Omental fat pad (tissue), 4 donors: Measurements from ENCODE around the gene PPP2R2D. TPM values are rescaled to one million over a fixed set of nuclear protein-coding genes. Genes with fewer than 3 reads are reported as not detected.

Experiments used
- ATAC-seq: fragments of 150-250 bp; one replicate; pipeline ENCODE4 v1.9.1; 2016; ENCODE audit warnings: mild to moderate bottlenecking, moderate library complexity; ENCODE audit not compliant: low FRiP score
- DNase-seq: peaks from one replicate; pipeline ENCODE4 v3.0.0-alpha.2; 2019; ENCODE audit warnings: low spot score
- total RNA-seq, 4 donors: library from RNA; depleted of rRNA; stranded (reverse); fragments of >200 nt; gene quantifications; one replicate each; pipeline ENCODE4 v1.1.0, GENCODE V29; 2016
- TF ChIP-seq, protein P1 (sequence below), 3 donors: fragments of 450-650 bp; IDR thresholded peaks; one replicate each; pipeline ENCODE4 v1.5.1; 2016 to 2017; ENCODE audit warnings: antibody characterized with exemption in 3 of 3, mild to moderate bottlenecking in 3 of 3, moderate library complexity in 2 of 3

The PPP2R2D gene
- total RNA-seq, 4 donors from 2014 or later: 25.0 to 33.7 (median 28.7) TPM

DNA sequence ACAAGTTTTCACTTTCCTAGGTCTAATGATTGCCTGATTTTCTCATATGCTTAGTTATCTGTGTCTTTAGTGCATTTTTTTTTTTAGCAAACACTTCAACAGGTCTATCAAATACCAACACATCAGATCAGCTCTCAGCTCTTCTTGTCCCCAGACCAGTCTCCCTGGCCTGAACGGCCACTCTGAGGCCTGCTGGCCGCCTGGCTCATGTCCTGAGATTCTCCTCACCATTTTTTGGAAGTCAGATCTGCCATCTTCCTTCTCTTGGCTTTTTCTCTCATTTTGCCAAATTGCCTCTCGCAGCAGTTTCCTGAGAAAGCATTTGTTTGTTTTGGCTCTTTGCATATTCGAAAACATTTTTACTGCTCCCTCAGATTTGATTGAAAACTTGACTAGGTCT is 29.3 kb downstream of the PPP2R2D start:
- DNase-seq (no peak), ATAC-seq (no peak)
- TF ChIP-seq, protein P1, sequence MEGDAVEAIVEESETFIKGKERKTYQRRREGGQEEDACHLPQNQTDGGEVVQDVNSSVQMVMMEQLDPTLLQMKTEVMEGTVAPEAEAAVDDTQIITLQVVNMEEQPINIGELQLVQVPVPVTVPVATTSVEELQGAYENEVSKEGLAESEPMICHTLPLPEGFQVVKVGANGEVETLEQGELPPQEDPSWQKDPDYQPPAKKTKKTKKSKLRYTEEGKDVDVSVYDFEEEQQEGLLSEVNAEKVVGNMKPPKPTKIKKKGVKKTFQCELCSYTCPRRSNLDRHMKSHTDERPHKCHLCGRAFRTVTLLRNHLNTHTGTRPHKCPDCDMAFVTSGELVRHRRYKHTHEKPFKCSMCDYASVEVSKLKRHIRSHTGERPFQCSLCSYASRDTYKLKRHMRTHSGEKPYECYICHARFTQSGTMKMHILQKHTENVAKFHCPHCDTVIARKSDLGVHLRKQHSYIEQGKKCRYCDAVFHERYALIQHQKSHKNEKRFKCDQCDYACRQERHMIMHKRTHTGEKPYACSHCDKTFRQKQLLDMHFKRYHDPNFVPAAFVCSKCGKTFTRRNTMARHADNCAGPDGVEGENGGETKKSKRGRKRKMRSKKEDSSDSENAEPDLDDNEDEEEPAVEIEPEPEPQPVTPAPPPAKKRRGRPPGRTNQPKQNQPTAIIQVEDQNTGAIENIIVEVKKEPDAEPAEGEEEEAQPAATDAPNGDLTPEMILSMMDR (IDR thresholded peaks at IDR 0.05): no peak

DNA sequence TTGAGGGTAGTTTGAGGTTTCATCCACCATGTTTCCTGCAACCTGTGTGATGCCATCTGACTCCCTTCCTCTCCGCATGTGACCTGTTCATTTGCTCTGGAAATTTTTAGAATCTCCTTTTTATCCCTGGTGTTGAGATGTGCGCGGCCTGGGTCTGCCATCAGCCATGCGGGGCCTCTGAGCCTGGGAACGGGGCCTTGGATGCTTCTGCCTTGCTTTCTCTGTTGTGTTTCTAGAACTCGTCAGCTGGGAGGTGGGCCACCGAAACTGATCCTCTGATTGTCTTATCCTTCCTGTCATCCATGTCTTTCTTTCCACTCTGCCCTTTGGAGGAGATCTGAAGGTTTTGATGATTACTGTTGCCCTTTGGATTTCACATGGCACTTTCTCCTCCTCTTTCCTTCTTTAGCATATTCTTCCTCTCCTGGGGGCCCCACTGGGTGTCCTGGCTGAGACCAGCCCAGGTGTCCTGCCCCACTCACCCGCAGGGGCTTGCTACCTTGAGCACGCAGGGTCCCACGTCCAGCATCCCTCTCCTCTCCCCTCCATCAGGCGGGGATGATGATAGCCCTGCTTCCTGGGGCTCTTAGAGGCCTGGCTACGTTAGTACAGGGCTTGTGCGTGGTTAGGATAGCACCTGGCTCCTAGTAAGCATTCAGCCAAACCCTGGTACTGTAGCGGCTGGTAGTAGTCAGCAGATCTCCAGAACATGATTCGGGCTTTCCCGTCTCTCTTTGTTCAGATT is 29.9 kb downstream of the PPP2R2D start:
- TF ChIP-seq, protein P1 (IDR thresholded peaks at IDR 0.05): no peak
- no peak for ATAC-seq
- no peak for DNase-seq

DNA sequence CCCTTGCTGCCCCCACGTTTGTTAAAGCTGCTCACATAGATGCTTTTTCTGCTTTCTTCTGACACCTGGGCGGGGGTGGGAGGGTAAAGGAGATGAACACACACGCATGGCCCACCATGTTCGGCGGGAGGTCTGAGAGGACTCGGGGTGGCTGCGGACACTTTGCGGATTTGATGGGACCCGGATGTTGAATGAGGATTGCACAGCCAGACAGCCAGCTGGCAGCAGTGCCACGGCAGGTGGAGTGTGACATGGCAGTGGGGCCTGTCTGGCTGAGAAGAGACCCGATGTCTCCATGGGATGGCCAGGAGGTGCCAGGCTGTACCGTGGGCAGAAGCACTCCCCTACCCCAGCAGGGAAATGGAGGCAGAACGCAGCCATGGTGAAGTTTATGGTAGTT is 31.2 kb downstream of the PPP2R2D start:
- TF ChIP-seq, protein P1 (IDR thresholded peaks at IDR 0.05): no peak
- no peak for DNase-seq
- ATAC-seq: no peak

DNA sequence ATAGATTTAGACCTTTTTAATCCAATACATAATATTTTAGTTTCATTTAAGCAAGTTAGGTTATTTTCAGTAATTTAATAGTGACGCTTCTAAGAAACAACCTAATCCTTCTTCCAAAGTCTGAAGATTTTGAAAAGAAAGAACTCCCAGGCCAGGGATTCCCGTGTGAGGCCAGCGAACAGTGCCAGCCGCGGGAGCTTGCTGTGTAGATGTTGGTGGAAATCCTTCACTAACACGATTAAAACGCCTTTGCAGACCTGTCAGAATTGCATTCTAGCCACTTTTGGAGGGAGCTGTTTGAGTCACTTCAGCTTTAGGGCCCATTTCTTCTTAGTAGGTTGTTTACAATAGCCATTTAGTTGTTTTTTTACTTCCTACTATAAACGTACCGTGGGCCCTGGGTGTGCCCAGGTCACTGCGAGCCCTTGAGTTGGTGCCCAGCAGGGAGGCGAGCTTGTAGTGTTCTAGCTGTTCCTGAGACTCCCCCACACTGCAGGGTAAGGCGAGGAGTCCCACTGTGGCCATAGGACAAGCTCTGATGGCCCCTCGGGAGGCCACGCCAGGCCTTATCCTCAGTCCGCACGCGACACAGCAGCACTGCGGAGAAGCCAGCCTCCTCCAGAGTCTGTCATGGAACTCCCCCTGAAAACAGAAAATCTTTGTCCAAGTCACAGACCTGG is 32.3 kb downstream of the PPP2R2D start:
- TF ChIP-seq, protein P1 (IDR thresholded peaks at IDR 0.05): no peak
- DNase-seq: no peak
- ATAC-seq: no peak

DNA sequence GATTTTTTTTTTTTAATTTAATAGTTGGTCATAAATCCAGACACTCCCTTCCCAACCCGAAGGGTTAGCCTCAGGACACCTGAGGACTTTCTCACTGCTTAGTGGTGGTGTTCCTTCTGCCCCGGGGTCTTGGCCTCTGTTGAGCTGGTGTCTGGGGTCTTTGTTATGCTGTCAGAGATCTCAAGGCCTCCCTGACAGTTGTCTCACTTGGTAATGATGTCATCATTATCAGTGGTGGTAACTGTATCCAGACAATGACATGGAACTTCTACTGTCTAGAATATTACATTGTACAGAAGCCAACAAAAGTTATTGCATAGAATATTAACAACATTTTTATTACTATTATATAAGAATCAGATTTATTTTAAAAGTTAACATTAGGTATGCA is 32.9 kb downstream of the PPP2R2D start:
- ATAC-seq: no peak

DNA sequence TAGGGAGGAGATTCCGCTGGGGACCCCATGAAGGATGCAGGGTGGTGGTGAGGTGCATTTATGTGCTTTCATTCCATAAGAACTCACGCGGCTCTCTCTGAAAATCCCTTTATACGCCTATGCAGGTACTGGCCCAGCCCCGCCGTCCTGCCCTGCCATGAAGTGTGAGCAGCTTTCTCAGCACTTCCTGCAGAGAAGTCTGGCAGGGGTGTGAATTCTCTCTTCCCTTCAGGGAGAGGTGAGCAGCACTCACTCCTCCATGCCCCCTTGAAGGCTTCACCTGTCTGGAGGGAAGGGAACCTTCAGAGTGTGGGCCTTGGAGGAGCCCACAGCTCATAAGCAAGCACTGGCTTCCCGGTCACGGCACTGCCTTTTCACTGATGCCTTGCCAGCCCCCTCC is 34.0 kb downstream of the PPP2R2D start:
- DNase-seq (no peak), ATAC-seq (no peak)
- TF ChIP-seq, protein P1 (IDR thresholded peaks at IDR 0.05): no peak

More for the DNA sequence above, 32.9 kb downstream of the PPP2R2D start:
- no peak for DNase-seq
- TF ChIP-seq, protein P1 (IDR thresholded peaks at IDR 0.05): no peak

DNA sequence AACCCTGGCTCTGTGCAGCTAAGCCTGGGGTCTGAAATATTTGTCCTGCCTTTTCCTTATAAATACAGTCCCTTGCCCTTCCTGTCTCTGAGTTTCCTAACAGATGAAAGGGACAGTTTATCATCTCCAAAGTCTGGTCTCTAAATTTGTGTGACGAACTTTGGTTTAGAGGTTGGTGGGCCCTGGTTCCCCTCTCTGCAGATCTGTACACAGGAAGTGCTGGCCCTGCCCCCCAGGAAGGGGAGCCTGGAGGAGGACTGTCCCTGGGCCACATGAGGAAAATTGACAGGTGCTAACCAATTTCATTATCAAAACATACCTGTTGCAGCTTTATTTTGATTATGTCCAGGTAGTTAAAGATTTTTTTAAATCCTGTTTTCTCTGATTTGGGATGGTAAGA is 34.5 kb downstream of the PPP2R2D start:
- TF ChIP-seq, protein P1 (IDR thresholded peaks at IDR 0.05): no peak
- ATAC-seq (no peak), DNase-seq (no peak)
